ENCODE results near the gene EPB41L4A. TPM values are rescaled to one million over a fixed set of nuclear protein-coding genes. Genes with fewer than 3 reads are reported as not detected.

EPB41L4A gene
- total RNA-seq, 1 donor from 2014 or later: 27.2 TPM

DNA sequence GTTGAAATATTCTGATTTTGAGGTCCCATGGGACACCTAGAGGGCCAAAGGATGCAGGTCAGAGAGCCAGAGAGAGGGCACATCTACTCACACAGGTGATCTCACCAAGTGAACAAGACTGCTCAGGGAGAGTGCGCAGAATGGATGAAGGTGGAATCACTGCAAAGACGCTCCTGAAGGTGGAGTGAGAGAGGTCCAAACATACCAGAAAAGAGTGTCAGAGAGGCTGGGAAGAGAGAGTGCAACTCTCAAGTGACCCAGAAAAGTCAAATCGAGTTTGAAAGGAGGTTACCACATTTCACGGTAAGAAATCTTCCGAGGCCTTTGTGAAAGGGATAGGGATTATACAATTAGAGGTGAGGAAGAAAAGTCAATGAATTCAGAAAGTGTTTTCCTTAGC, 173.4 kb downstream of the EPB41L4A start:
- peak overlapping the region; percentile 29 for H3K4me3 Mint-ChIP-seq
- H3K27ac Mint-ChIP-seq: no peak overlapping the region
- TF ChIP-seq, protein P1, sequence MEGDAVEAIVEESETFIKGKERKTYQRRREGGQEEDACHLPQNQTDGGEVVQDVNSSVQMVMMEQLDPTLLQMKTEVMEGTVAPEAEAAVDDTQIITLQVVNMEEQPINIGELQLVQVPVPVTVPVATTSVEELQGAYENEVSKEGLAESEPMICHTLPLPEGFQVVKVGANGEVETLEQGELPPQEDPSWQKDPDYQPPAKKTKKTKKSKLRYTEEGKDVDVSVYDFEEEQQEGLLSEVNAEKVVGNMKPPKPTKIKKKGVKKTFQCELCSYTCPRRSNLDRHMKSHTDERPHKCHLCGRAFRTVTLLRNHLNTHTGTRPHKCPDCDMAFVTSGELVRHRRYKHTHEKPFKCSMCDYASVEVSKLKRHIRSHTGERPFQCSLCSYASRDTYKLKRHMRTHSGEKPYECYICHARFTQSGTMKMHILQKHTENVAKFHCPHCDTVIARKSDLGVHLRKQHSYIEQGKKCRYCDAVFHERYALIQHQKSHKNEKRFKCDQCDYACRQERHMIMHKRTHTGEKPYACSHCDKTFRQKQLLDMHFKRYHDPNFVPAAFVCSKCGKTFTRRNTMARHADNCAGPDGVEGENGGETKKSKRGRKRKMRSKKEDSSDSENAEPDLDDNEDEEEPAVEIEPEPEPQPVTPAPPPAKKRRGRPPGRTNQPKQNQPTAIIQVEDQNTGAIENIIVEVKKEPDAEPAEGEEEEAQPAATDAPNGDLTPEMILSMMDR (conservative IDR thresholded peaks at IDR 0.05): peak; percentile 25
- H3K9me3 Mint-ChIP-seq: no peaks in the 10 kb centered on the region
- H3K4me1 Mint-ChIP-seq (ENCODE audit: unreplicated experiment): peaks cover 23% of the 10 kb centered on the region
- no peak for DNase-seq (ENCODE audit: extremely low spot score, unreplicated experiment)
- H3K27me3 Mint-ChIP-seq: no peaks in the 10 kb centered on the region
- peaks cover 9% of the 10 kb centered on the region for H3K36me3 Mint-ChIP-seq

DNA sequence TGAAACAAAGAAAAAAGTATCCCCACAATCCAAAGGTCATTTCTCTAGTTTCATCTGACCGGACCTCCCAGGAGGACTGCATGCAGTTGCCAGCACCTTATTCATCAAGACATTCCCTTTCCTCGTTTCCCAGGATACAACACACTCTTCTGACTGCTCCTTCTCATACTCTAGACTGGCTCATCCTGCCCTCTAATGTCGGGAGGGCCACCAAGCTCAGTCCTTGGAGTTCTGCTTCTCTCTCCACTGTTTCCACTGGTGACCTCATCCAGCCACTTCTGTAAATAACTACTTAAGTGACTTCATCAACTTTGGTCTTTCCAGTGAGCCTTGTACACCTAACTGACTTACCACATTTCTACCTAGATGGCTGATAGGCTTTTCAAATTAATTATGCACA, 179.1 kb downstream of the EPB41L4A start:
- no peak overlapping the region for H3K27ac Mint-ChIP-seq
- H3K27me3 Mint-ChIP-seq: no peaks in the 10 kb centered on the region
- TF ChIP-seq, protein P1 (conservative IDR thresholded peaks at IDR 0.05): no peak
- H3K36me3 Mint-ChIP-seq: peaks cover 10% of the 10 kb centered on the region
- H3K9me3 Mint-ChIP-seq: no peaks in the 10 kb centered on the region
- no peak overlapping the region for H3K4me3 Mint-ChIP-seq
- DNase-seq (ENCODE audit: extremely low spot score, unreplicated experiment): no peak
- peaks cover 4% of the 10 kb centered on the region for H3K4me1 Mint-ChIP-seq (ENCODE audit: unreplicated experiment)

DNA sequence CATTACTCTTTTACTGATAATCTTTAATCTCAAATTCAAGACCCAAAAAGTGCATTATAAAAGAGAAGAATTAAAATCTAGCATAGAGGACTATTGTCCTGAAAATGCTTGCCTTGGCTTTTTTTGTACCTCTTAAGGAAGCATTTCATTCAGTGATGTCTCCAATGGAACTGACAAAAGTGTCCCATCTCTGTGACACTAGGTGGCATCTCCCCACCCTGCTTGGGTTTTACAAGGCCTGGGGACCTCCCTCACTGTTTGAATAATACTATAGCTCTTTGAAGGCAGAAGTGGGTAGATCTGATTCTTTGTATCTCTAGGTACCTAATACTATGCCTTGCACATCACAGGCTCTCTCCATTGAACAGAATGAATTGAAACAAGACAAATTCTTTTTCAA, 180.6 kb downstream of the EPB41L4A start:
- Mint-ChIP-seq H3K27me3 (no peaks in the 10 kb centered on the region), H3K36me3 (peaks cover 4% of the 10 kb centered on the region), H3K4me1 (ENCODE audit: unreplicated experiment) (peaks cover 4% of the 10 kb centered on the region), H3K9me3 (no peaks in the 10 kb centered on the region), H3K27ac (no peak overlapping the region), H3K4me3 (no peak overlapping the region)
- TF ChIP-seq, protein P1 (conservative IDR thresholded peaks at IDR 0.05): no peak
- DNase-seq (ENCODE audit: extremely low spot score, unreplicated experiment): no peak

DNA sequence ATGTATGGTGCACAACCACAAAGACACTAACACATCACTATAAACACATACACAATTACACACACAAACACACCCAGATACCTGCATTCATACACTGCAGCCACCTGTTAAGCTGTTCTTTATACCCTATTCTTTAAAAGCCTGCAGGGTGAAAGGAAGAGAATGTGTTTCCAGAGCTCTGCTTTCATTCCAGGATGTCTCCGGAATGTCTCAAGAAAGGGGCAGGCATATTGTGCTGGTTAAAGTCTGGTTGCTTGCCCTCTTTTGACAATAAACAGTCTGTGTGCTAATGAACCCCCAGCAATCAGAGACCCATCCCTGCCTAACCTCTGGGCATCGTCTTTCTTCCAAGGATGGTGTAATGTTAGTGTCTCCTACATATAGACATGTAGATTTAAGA, 181.6 kb downstream of the EPB41L4A start:
- no peaks in the 10 kb centered on the region for H3K27me3 Mint-ChIP-seq
- no peak for DNase-seq (ENCODE audit: extremely low spot score, unreplicated experiment)
- H3K27ac Mint-ChIP-seq: no peak overlapping the region
- TF ChIP-seq, protein P1 (conservative IDR thresholded peaks at IDR 0.05): no peak
- peaks cover 8% of the 10 kb centered on the region for H3K36me3 Mint-ChIP-seq
- no peaks in the 10 kb centered on the region for H3K9me3 Mint-ChIP-seq
- H3K4me1 Mint-ChIP-seq (ENCODE audit: unreplicated experiment): peaks cover 7% of the 10 kb centered on the region
- H3K4me3 Mint-ChIP-seq: no peak overlapping the region

DNA sequence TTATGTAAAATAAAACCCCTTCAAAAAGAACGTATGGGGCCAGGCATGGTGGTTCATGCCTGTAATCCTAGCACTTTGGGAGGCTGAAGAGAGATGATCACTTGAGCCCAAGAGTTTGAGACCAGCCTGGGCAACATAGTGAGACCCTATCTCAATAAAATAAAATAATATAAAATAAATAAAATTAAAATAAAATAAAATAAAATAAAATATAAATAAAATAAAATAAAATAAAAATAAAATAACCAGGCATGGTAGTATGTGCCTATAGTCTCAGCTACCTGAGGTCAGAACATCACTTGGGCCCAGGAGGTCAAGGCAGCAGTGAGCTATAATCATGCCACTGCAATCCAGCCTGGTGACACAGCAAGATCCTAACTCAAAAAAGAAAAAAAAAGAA, 185.1 kb downstream of the EPB41L4A start:
- H3K9me3 Mint-ChIP-seq: no peaks in the 10 kb centered on the region
- peaks cover 3% of the 10 kb centered on the region for H3K4me1 Mint-ChIP-seq (ENCODE audit: unreplicated experiment)
- H3K27ac Mint-ChIP-seq: no peak overlapping the region
- no peaks in the 10 kb centered on the region for H3K27me3 Mint-ChIP-seq
- TF ChIP-seq, protein P1 (conservative IDR thresholded peaks at IDR 0.05): no peak
- no peak for DNase-seq (ENCODE audit: extremely low spot score, unreplicated experiment)
- H3K36me3 Mint-ChIP-seq: peaks cover 8% of the 10 kb centered on the region
- H3K4me3 Mint-ChIP-seq: no peak overlapping the region

DNA sequence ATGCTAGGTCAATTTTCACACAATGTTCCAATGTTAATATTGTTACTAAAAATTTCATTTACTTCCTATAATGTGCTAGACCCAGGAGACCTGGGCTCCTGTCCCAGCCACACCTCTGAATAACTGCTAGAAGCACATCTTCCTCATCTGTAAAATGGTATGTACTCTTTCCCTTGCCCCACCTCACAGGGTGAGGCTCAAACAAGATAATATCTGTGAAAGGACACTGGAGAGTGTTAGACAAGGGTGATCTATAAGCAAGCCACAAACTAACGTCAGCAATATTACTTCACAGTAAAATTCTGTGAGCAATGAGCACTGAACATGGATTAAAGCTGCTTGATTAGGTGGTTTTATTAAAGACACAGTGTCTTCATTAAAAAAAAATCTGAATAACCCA, 186.4 kb downstream of the EPB41L4A start:
- Mint-ChIP-seq H3K27me3 (no peaks in the 10 kb centered on the region), H3K36me3 (peaks cover 8% of the 10 kb centered on the region), H3K27ac (peak overlapping the region; percentile 68), H3K4me3 (no peak overlapping the region), H3K4me1 (ENCODE audit: unreplicated experiment) (peaks cover 16% of the 10 kb centered on the region), H3K9me3 (no peaks in the 10 kb centered on the region)
- TF ChIP-seq, protein P1 (conservative IDR thresholded peaks at IDR 0.05): no peak
- DNase-seq (ENCODE audit: extremely low spot score, unreplicated experiment): no peak

All from type B pancreatic cell (in vitro differentiated cells).